Mesendoderm (in vitro differentiated cells): ENCODE measurements around the gene CHM.

Source experiments
- DNase-seq: peaks from one replicate; pipeline ENCODE4 v3.0.0; 2013
- H2AK5ac ChIP-seq: 2 replicates; pipeline ENCODE4 v1.6.1; 2013; ENCODE audit warnings: low read length, inconsistent platforms
- H2BK120ac ChIP-seq: 2 replicates; pipeline ENCODE4 v1.6.1; 2013; ENCODE audit warnings: low read depth, mild to moderate bottlenecking, low read length, moderate library complexity, mixed read lengths
- H2BK15ac ChIP-seq: replicated peaks from 2 replicates; pipeline ENCODE4 v1.6.1; 2013; ENCODE audit warnings: low read depth, mild to moderate bottlenecking, moderate library complexity
- H2BK5ac ChIP-seq: 2 replicates; pipeline ENCODE4 v1.6.1; 2013; ENCODE audit warnings: low read length, inconsistent platforms
- H3K18ac ChIP-seq: 2 replicates; pipeline ENCODE4 v1.6.1; 2013; ENCODE audit warnings: mild to moderate bottlenecking, low read length, mixed read lengths
- H3K23ac ChIP-seq: one replicate; pipeline ENCODE4 v1.6.1; 2013; ENCODE audit warnings: low read length
- H3K27ac ChIP-seq: 2 replicates; pipeline ENCODE4 v1.5.1; 2013; ENCODE audit warnings: low read depth, mild to moderate bottlenecking, inconsistent platforms, low read length, moderate library complexity
- H3K27me3 ChIP-seq: 2 replicates; pipeline ENCODE4 v1.6.1; 2013; ENCODE audit warnings: low read length, control low read depth, mild to moderate bottlenecking, inconsistent platforms; ENCODE audit not compliant: insufficient read depth, poor library complexity
- H3K36me3 ChIP-seq: 2 replicates; pipeline ENCODE4 v1.6.1; 2013; ENCODE audit warnings: low read length, inconsistent platforms; ENCODE audit not compliant: control insufficient read depth, insufficient read depth
- H3K4ac ChIP-seq: one replicate; pipeline ENCODE4 v1.6.1; 2013; ENCODE audit warnings: low read depth, mild to moderate bottlenecking, low read length, moderate library complexity
- H3K4me1 ChIP-seq: 2 replicates; pipeline ENCODE4 v1.6.1; 2013; ENCODE audit warnings: low read depth, low read length, inconsistent platforms; ENCODE audit not compliant: control insufficient read depth
- H3K4me2 ChIP-seq: 2 replicates; pipeline ENCODE4 v1.6.1; 2013; ENCODE audit warnings: low read length
- H3K4me3 ChIP-seq: 2 replicates; pipeline ENCODE4 v1.5.1; 2013; ENCODE audit warnings: mild to moderate bottlenecking, low read length
- H3K56ac ChIP-seq: one replicate; pipeline ENCODE4 v1.6.1; 2013; ENCODE audit warnings: low read length
- H3K79me1 ChIP-seq: 2 replicates; pipeline ENCODE4 v1.6.1; 2013; ENCODE audit warnings: low read length, inconsistent platforms
- H3K79me2 ChIP-seq: 2 replicates; pipeline ENCODE4 v1.6.1; 2013; ENCODE audit warnings: mild to moderate bottlenecking, low read length; ENCODE audit not compliant: control insufficient read depth, insufficient read depth
- H3K9ac ChIP-seq: 2 replicates; pipeline ENCODE4 v1.6.1; 2013; ENCODE audit warnings: low read length, inconsistent platforms
- H4K5ac ChIP-seq: one replicate; pipeline ENCODE4 v1.6.1; 2013; ENCODE audit warnings: low read length
- H4K8ac ChIP-seq: one replicate; pipeline ENCODE4 v1.6.1; 2013; ENCODE audit warnings: low read depth, mild to moderate bottlenecking, control low read depth, low read length, moderate library complexity
- WGBS: extraction: QIAGEN DNeasy Blood & Tissue Kit; methylation state at CpG from one replicate; pipeline ENCODE4 v1.1.7; 2013; ENCODE audit warnings: low lambda C conversion rate, missing lambda C conversion rate; ENCODE audit not compliant: insufficient coverage; ENCODE audit errors: extremely low coverage; 5-methylcytosine and 5-hydroxymethylcytosine counted together

Gene CHM

GRCh38 chrX:86047936-86048280 lies 550 bp upstream of the CHM start:
- Histone ChIP-seq H4K5ac (no peak overlapping the region), H2BK5ac (no peak overlapping the region), H3K23ac (no peak overlapping the region), H3K4ac (no peak overlapping the region), H3K79me1 (no peaks in the 10 kb centered on the region), H2AK5ac (no peak overlapping the region), H2BK120ac (no peak overlapping the region), H3K56ac (peak overlapping the region; percentile 42), H3K4me3 (no peak overlapping the region), H3K36me3 (no peaks in the 10 kb centered on the region), H3K18ac (no peak overlapping the region), H3K27me3 (no peaks in the 10 kb centered on the region), H3K4me1 (no peaks in the 10 kb centered on the region), H3K4me2 (no peak overlapping the region), H4K8ac (no peak overlapping the region), H3K27ac (no peak overlapping the region), H3K79me2 (peaks cover 16% of the 10 kb centered on the region), H2BK15ac (no peak overlapping the region), H3K9ac (no peak overlapping the region)
- WGBS: no CpG with 5 or more reads among the region's 15 CpGs
- no peak for DNase-seq

- no peak for DNase-seq
- H3K9ac ChIP-seq: no peak overlapping the region
- H3K4ac ChIP-seq: no peak overlapping the region
- H2BK120ac ChIP-seq: no peak overlapping the region
- H3K27me3 ChIP-seq: no peaks in the 10 kb centered on the region
- no peak overlapping the region for H3K4me2 ChIP-seq
- H2BK15ac ChIP-seq: no peak overlapping the region
- H4K8ac ChIP-seq: no peak overlapping the region
- H3K27ac ChIP-seq: no peak overlapping the region
- no peak overlapping the region for H3K18ac ChIP-seq
- no peak overlapping the region for H4K5ac ChIP-seq
- H3K79me1 ChIP-seq: no peaks in the 10 kb centered on the region
- H3K36me3 ChIP-seq: no peaks in the 10 kb centered on the region
- no peak overlapping the region for H2BK5ac ChIP-seq
- H3K56ac ChIP-seq: no peak overlapping the region
- no peak overlapping the region for H3K4me3 ChIP-seq
- H2AK5ac ChIP-seq: no peak overlapping the region
- H3K4me1 ChIP-seq: no peaks in the 10 kb centered on the region
- H3K23ac ChIP-seq: no peak overlapping the region
- H3K79me2 ChIP-seq: peaks cover 25% of the 10 kb centered on the region
Measured at GRCh38 chrX:86044216-86044615, 3.1 kb downstream of the CHM start.

GRCh38 chrX:86039625-86040568 lies 7.5 kb downstream of the CHM start:
- H3K56ac ChIP-seq: peak overlapping the region; percentile 34
- no peaks in the 10 kb centered on the region for H3K27me3 ChIP-seq
- no peak overlapping the region for H3K27ac ChIP-seq
- no peak overlapping the region for H4K8ac ChIP-seq
- no peak overlapping the region for H4K5ac ChIP-seq
- peaks cover 19% of the 10 kb centered on the region for H3K79me2 ChIP-seq
- no peaks in the 10 kb centered on the region for H3K36me3 ChIP-seq
- no peaks in the 10 kb centered on the region for H3K4me1 ChIP-seq
- H3K4me2 ChIP-seq: no peak overlapping the region
- H2BK120ac ChIP-seq: no peak overlapping the region
- no peak overlapping the region for H3K9ac ChIP-seq
- H3K4ac ChIP-seq: no peak overlapping the region
- H2BK15ac ChIP-seq: no peak overlapping the region
- no peak for DNase-seq
- no CpG with 5 or more reads among the region's 21 CpGs for WGBS
- no peak overlapping the region for H2AK5ac ChIP-seq
- no peak overlapping the region for H3K18ac ChIP-seq
- no peak overlapping the region for H3K23ac ChIP-seq
- no peak overlapping the region for H2BK5ac ChIP-seq
- H3K4me3 ChIP-seq: no peak overlapping the region
- H3K79me1 ChIP-seq: no peaks in the 10 kb centered on the region

GRCh38 chrX:86033385-86033784 lies 14.0 kb downstream of the CHM start:
- no peaks in the 10 kb centered on the region for H3K36me3 ChIP-seq
- no peak for DNase-seq
- H3K56ac ChIP-seq: no peak overlapping the region
- no peak overlapping the region for H2BK5ac ChIP-seq
- H3K4me3 ChIP-seq: no peak overlapping the region
- no peak overlapping the region for H2AK5ac ChIP-seq
- H3K27ac ChIP-seq: no peak overlapping the region
- no peaks in the 10 kb centered on the region for H3K27me3 ChIP-seq
- H3K79me1 ChIP-seq: no peaks in the 10 kb centered on the region
- H3K4me2 ChIP-seq: no peak overlapping the region
- no peak overlapping the region for H3K23ac ChIP-seq
- no peak overlapping the region for H3K4ac ChIP-seq
- H4K8ac ChIP-seq: no peak overlapping the region
- no peak overlapping the region for H2BK120ac ChIP-seq
- H3K18ac ChIP-seq: no peak overlapping the region
- no peaks in the 10 kb centered on the region for H3K4me1 ChIP-seq
- no peak overlapping the region for H4K5ac ChIP-seq
- no peak overlapping the region for H2BK15ac ChIP-seq
- peaks cover 7% of the 10 kb centered on the region for H3K79me2 ChIP-seq
- no peak overlapping the region for H3K9ac ChIP-seq

- no peak overlapping the region for H3K4me2 ChIP-seq
- DNase-seq: no peak
- H3K18ac ChIP-seq: no peak overlapping the region
- H3K4ac ChIP-seq: no peak overlapping the region
- no peak overlapping the region for H2BK15ac ChIP-seq
- H4K5ac ChIP-seq: no peak overlapping the region
- no peak overlapping the region for H3K4me3 ChIP-seq
- H3K56ac ChIP-seq: no peak overlapping the region
- H3K27me3 ChIP-seq: no peaks in the 10 kb centered on the region
- no peak overlapping the region for H4K8ac ChIP-seq
- no peaks in the 10 kb centered on the region for H3K79me1 ChIP-seq
- H2BK5ac ChIP-seq: no peak overlapping the region
- no peak overlapping the region for H3K9ac ChIP-seq
- H3K4me1 ChIP-seq: no peaks in the 10 kb centered on the region
- H3K27ac ChIP-seq: no peak overlapping the region
- no CpG with 5 or more reads among the region's 2 CpGs for WGBS
- peaks cover 4% of the 10 kb centered on the region for H3K79me2 ChIP-seq
- no peak overlapping the region for H2BK120ac ChIP-seq
- H3K23ac ChIP-seq: no peak overlapping the region
- H2AK5ac ChIP-seq: no peak overlapping the region
- no peaks in the 10 kb centered on the region for H3K36me3 ChIP-seq
Measured at GRCh38 chrX:86028681-86029080, 18.7 kb downstream of the CHM start.

- no peak overlapping the region for H3K9ac ChIP-seq
- H4K5ac ChIP-seq: no peak overlapping the region
- H2BK120ac ChIP-seq: no peak overlapping the region
- H3K56ac ChIP-seq: no peak overlapping the region
- H3K36me3 ChIP-seq: no peaks in the 10 kb centered on the region
- no peaks in the 10 kb centered on the region for H3K79me2 ChIP-seq
- H2AK5ac ChIP-seq: no peak overlapping the region
- no peak overlapping the region for H3K4me2 ChIP-seq
- no peak for DNase-seq
- H3K4me1 ChIP-seq: no peaks in the 10 kb centered on the region
- no peak overlapping the region for H2BK5ac ChIP-seq
- no peak overlapping the region for H3K4ac ChIP-seq
- H4K8ac ChIP-seq: no peak overlapping the region
- H3K18ac ChIP-seq: no peak overlapping the region
- H3K27me3 ChIP-seq: no peaks in the 10 kb centered on the region
- no peak overlapping the region for H2BK15ac ChIP-seq
- H3K4me3 ChIP-seq: no peak overlapping the region
- no peak overlapping the region for H3K27ac ChIP-seq
- H3K79me1 ChIP-seq: no peaks in the 10 kb centered on the region
- no peak overlapping the region for H3K23ac ChIP-seq
Measured at GRCh38 chrX:86023811-86024210, 23.5 kb downstream of the CHM start.
